Epithelial cell of esophagus (primary cell): ENCODE results near the gene DLGAP4.

Experiments used
- DNase-seq: peaks from one replicate; pipeline ENCODE4 v3.0.0; 2010; ENCODE audit warnings: low read depth
- H3K4me3 ChIP-seq: 2 replicates; pipeline ENCODE4 v1.5.1; 2011; ENCODE audit warnings: mild to moderate bottlenecking, low read length, control low read depth
- CTCF ChIP-seq: IDR thresholded peaks from 2 replicates; pipeline ENCODE4 v1.5.1; 2011; ENCODE audit warnings: low read depth, mild to moderate bottlenecking, low read length, control low read depth, inconsistent platforms; ENCODE audit not compliant: insufficient read depth; ENCODE audit errors: missing control alignments

The DLGAP4 gene

GRCh38 chr20:36523341-36523740 is 217.2 kb downstream of the DLGAP4 start:
- H3K4me3 ChIP-seq = no peak overlapping the region
- TF ChIP-seq CTCF = no peak
- no peak for DNase-seq

- no peak for TF ChIP-seq CTCF
- H3K4me3 ChIP-seq = no peak overlapping the region
- no peak for DNase-seq
These were observed 219.7 kb downstream of the DLGAP4 start for GRCh38 chr20:36525620-36526365.

- H3K4me3 ChIP-seq = no peak overlapping the region
- DNase-seq = no peak
- TF ChIP-seq CTCF = no peak
These were observed 220.4 kb downstream of the DLGAP4 start for GRCh38 chr20:36526521-36527011.

GRCh38 chr20:36527331-36528125 is 221.4 kb downstream of the DLGAP4 start:
- no peak overlapping the region for H3K4me3 ChIP-seq
- no peak for DNase-seq
- TF ChIP-seq CTCF = no peak

- DNase-seq = no peak
- no peak for TF ChIP-seq CTCF
- no peak overlapping the region for H3K4me3 ChIP-seq
These were observed 222.2 kb downstream of the DLGAP4 start for GRCh38 chr20:36528176-36528874.

GRCh38 chr20:36528875-36529417 is 222.8 kb downstream of the DLGAP4 start:
- no peak for TF ChIP-seq CTCF
- no peak for DNase-seq
- no peak overlapping the region for H3K4me3 ChIP-seq
